Tibial nerve (tissue), 4 donors: ENCODE measurements around the gene LRRC56.

ENCODE experiments used
- CTCF ChIP-seq, 5 experiments: fragments of 200-600 bp in 3 of 5; fragments of 450-650 bp in 2 of 5; sonication (generic) in 3 of 5; IDR thresholded peaks; one replicate each; pipeline ENCODE4 v1.5.1; 2016 to 2019; ENCODE audit warnings: antibody characterized with exemption in 5 of 5, mild to moderate bottlenecking in 3 of 5, moderate library complexity in 2 of 5
- EP300 ChIP-seq, 2 donors: sonication (generic); formaldehyde crosslinking; IDR thresholded peaks; one replicate each; pipeline ENCODE4 v1.6.1; 2017; ENCODE audit warnings: antibody characterized with exemption in 2 of 2, mild to moderate bottlenecking in 1 of 2
- POLR2A ChIP-seq, 2 donors: fragments of 450-650 bp; IDR thresholded peaks; one replicate each; pipeline ENCODE4 v1.6.1; 2017; ENCODE audit warnings: antibody characterized with exemption in 2 of 2, mild to moderate bottlenecking in 2 of 2, moderate library complexity in 2 of 2

DNA sequence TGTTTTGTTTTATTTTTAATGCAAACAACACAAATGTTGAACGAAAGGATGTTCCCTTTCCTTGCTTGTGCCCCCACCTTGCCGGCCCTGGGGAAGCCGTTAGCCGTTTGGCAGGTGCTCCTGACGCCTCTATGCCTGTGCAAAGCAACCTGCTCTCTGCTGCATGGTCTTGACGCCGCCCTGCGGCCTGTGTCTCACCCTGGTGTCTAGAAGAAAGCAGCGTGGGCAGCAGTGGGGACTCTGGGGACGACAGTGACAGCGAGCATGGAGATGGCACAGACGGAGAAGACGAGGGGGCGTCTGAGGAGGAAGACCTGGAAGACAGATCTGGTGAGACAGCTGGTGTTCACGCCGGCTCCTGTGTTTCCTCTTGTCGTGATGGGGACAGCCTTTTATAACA, 44.4 kb downstream of the LRRC56 start:
- TF ChIP-seq CTCF (IDR thresholded peaks at IDR 0.05) (no peak), POLR2A (IDR thresholded peaks at IDR 0.05) (no peak), EP300 (IDR thresholded peaks at IDR 0.05) (no peak)
